Epithelial cell of esophagus (primary cell): ENCODE data around the gene VIPR1.
A peak's percentile ranks its signal among the peaks of the same experiment; 100 is the strongest.

Experiments used
- DNase-seq: peaks from one replicate; pipeline ENCODE4 v3.0.0; 2010; ENCODE audit warnings: low read depth
- H3K4me3 ChIP-seq: 2 replicates; pipeline ENCODE4 v1.5.1; 2011; ENCODE audit warnings: mild to moderate bottlenecking, low read length, control low read depth
- TF ChIP-seq, protein P1 (sequence below): IDR thresholded peaks from 2 replicates; pipeline ENCODE4 v1.5.1; 2011; ENCODE audit warnings: low read depth, mild to moderate bottlenecking, low read length, control low read depth, inconsistent platforms; ENCODE audit not compliant: insufficient read depth; ENCODE audit errors: missing control alignments

The VIPR1 gene

DNA sequence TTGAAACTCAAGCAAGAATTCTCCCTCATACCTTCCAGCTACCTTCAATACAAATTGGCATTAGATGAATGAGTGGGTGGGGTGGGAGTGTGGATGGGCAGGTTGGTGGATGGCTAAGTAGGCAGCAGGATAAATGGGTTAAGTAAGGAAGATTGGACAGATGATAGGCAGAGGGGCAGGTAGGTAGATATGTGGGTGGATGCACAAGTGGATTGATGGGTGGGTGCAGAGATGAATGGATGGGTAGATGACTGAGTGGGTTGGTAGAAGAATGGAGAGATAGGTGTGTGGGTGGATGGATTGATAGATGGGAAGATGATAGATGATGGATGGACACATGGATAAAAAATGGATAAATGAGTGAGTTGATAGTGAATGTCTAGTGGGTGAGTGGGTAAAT lies 27.6 kb downstream of the VIPR1 start:
- no peak overlapping the region for H3K4me3 ChIP-seq
- no peak for DNase-seq
- TF ChIP-seq, protein P1, sequence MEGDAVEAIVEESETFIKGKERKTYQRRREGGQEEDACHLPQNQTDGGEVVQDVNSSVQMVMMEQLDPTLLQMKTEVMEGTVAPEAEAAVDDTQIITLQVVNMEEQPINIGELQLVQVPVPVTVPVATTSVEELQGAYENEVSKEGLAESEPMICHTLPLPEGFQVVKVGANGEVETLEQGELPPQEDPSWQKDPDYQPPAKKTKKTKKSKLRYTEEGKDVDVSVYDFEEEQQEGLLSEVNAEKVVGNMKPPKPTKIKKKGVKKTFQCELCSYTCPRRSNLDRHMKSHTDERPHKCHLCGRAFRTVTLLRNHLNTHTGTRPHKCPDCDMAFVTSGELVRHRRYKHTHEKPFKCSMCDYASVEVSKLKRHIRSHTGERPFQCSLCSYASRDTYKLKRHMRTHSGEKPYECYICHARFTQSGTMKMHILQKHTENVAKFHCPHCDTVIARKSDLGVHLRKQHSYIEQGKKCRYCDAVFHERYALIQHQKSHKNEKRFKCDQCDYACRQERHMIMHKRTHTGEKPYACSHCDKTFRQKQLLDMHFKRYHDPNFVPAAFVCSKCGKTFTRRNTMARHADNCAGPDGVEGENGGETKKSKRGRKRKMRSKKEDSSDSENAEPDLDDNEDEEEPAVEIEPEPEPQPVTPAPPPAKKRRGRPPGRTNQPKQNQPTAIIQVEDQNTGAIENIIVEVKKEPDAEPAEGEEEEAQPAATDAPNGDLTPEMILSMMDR: no peak

DNA sequence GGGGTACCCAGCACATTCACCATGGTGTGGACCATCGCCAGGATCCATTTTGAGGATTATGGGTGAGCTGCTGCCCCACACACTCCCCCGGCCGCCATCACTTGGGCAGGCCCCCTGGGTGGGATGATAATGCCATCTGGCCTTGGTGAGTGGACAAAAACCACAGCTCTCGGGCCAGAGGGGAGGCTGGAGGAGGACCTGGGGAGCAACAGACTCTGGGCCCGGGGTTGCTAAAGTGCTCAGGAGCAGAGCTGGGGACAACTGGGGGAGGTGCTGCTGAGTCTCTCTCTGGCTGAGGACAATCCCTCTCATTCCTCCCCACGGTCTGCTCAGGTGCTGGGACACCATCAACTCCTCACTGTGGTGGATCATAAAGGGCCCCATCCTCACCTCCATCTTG lies 29.0 kb downstream of the VIPR1 start:
- no peak for DNase-seq
- no peak overlapping the region for H3K4me3 ChIP-seq
- TF ChIP-seq, protein P1: no peak

DNA sequence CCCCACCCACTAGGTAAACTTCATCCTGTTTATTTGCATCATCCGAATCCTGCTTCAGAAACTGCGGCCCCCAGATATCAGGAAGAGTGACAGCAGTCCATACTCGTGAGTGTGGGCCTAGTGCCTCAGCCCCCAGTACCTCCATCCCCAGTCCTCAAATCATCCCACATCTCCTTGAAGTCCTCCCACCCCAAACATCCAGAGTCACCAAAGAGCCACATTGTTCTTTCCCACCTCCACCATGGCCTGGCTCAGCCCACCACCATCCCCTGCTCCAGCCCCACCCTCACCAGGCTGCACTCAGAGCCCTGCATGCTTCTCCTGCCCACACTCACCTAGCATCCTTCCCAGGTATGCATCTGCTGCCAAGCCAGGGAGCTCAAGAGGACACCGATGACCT lies 29.8 kb downstream of the VIPR1 start:
- H3K4me3 ChIP-seq: no peak overlapping the region
- DNase-seq: no peak
- TF ChIP-seq, protein P1: no peak

DNA sequence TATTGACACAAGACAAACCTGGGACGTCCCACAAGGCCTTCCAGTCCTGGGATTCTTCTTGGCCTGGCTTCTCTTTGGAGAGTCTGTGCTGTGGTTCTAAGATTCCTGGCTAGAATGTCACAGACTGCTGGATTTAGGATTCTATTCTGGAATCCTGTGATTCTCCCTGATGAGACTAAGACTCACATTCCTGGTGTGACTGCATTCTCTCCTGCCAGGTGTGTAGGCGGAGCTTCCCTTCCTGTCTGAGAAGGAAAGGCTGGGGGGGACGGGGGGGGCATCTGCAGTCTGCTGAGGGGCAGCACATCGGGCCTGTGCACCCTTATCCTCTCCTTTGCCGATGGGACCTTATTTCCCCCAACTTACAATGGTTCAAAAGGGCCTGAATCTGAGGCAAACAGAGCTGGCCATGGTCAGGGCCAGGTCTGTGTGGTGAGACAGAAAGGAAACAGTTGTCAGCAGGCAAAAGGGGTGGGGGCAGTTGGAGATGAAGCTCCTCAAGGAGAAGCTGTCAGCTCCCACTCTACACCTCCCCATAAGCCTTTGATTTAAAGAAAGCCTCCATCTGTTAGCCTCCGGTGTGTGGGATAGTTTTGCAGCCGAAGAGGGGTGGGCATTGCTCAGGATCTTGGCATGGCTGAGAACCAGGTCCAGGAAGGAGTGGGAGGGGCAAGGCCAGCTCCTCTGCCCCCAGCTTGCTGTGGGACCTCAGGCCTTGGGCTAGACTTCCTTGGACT lies 30.9 kb downstream of the VIPR1 start:
- no peak overlapping the region for H3K4me3 ChIP-seq
- TF ChIP-seq, protein P1: no peak
- DNase-seq: peak; percentile 36

DNA sequence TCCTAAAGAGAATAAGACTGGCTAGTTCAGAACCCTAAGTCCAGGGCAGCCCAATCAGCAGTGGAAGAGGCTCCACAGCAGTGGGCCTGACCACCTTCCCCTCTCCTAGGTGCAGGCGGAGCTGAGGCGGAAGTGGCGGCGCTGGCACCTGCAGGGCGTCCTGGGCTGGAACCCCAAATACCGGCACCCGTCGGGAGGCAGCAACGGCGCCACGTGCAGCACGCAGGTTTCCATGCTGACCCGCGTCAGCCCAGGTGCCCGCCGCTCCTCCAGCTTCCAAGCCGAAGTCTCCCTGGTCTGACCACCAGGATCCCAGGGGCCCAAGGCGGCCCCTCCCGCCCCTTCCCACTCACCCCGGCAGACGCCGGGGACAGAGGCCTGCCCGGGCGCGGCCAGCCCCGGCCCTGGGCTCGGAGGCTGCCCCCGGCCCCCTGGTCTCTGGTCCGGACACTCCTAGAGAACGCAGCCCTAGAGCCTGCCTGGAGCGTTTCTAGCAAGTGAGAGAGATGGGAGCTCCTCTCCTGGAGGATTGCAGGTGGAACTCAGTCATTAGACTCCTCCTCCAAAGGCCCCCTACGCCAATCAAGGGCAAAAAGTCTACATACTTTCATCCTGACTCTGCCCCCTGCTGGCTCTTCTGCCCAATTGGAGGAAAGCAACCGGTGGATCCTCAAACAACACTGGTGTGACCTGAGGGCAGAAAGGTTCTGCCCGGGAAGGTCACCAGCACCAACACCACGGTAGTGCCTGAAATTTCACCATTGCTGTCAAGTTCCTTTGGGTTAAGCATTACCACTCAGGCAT lies 33.7 kb downstream of the VIPR1 start:
- no peak overlapping the region for H3K4me3 ChIP-seq
- TF ChIP-seq, protein P1: peak; percentile 59
- DNase-seq: peak; percentile 63

DNA sequence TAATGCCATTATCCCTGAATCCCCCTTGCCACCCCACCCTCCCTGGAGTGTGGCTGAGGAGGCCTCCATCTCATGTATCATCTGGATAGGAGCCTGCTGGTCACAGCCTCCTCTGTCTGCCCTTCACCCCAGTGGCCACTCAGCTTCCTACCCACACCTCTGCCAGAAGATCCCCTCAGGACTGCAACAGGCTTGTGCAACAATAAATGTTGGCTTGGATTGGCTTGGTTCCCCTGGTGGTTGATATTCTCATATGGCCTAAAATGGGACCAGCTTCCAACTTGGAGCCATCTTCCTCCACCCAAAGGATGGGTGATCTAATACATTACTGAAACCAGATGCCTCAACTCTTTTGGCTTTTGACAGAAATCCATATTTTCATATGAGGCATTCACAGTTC lies 34.9 kb downstream of the VIPR1 start:
- no peak for DNase-seq
- TF ChIP-seq, protein P1: no peak
- no peak overlapping the region for H3K4me3 ChIP-seq
